GM18505 (cell line): ENCODE data around the gene DNAH10.

Experiments
- ATAC-seq: cut with Tn5 transposase; IDR thresholded peaks from one replicate; pipeline ENCODE4 v1.9.1; 2021; ENCODE audit not compliant: unreplicated experiment
- POLR2A ChIP-seq: IDR thresholded peaks from 4 replicates; pipeline ENCODE4 v1.6.1; 2011; ENCODE audit warnings: borderline replicate concordance; ENCODE audit not compliant: insufficient read depth, insufficient read length; ENCODE audit errors: extremely low read depth

The DNAH10 gene

GRCh38 chr12:123877968-123878367, 115.9 kb downstream of the DNAH10 start:
- TF ChIP-seq POLR2A = no peak
- ATAC-seq = no peak

DNA sequence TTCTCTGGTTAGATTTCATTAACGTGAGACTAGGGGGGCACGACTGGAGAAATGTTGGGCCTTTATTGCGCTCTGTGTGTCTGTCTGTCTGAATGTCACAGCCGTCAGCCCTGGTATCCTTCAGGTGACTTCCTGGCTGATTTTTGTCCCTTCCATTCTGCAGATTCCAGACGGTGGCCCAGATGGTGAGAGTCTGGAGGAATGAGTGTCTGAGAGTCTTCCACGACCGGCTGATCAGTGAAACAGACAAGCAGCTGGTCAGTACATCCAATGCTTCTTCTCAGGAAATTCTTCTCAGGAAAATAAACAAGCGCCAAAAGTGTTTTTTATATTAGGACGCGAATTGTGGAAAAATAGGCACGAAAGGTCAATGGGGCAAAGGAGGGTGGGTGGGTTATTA, 117.0 kb downstream of the DNAH10 start:
- no peak for ATAC-seq
- TF ChIP-seq POLR2A = no peak

DNA sequence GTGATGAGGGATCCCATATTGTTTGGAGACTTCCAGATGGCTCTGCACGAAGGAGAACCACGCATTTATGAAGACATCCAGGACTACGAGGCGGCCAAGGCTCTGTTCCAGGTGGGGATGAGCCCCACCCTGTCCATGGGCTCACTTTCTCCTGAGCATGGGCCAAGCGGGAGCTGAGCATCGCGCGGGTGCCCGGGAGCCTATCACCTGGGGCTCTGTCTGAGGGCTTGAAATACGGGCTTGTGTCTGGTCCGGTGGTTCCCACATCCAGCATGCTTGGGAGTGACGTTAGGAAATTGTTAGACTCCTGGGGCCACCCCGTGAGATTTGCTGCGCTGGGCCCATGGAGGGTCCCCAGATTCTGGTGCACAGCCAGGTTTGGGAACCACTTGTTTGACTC, 117.6 kb downstream of the DNAH10 start:
- ATAC-seq = no peak

DNA sequence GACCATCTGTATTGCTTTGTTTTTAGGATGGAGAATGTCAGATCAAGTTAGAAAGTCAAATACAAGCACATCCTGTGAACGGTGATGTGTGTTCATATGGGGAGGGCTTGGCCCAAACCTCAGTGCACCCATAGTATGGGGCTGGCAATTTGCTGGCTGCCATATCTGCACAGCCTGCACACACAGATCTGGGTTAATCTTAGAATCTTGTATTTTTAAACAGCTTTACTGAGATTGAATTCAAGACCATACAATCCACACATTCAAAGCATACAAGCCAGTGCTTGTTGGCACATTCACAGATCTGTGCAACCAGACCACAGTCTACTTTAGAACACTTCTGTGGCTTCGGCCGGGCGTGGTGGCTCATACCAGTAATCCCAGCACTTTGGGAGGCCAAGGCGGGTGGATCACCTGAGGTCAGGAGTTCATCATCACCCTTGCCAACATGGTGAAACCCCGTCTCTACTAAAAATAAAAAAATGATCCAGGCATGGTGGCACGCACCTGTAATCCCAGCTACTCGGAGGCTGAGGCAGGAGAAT, 120.1 kb downstream of the DNAH10 start:
- no peak for ATAC-seq
- TF ChIP-seq POLR2A = no peak

More for the DNA sequence above, 117.6 kb downstream of the DNAH10 start:
- no peak for TF ChIP-seq POLR2A

- no peak for ATAC-seq
- TF ChIP-seq POLR2A = no peak
Observed at GRCh38 chr12:123886258-123886657, 124.2 kb downstream of the DNAH10 start.

DNA sequence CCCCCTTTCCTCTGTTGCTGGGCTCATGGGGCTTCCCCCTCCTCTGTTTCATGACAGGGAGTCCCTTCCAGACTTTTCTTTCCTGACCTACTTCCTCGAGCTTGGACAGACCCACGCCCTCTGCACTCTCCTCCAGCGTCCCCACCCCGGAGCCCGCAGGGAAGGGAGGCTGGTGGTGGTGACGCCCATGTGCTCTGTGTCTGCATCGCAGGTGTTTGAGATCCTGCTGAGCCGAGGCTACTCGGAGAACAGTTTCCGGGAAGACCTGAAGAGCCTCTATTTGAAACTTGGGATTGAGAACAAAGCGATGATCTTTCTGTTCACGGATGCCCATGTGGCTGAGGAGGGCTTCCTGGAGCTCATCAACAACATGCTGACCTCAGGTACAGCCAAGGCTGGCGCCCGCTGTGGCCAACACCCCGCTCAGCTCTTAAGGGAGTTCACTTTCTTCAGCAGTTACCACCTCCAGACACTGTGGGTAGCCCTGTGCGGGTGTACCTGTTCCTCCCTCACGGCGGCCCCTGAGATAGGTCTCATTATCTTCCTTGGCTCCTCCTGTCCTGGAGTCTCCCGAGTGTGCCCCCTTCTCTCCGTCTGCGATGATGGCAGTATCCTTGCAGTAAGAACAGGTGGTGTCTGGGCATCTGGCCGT, 125.0 kb downstream of the DNAH10 start:
- no peak for TF ChIP-seq POLR2A
- ATAC-seq = no peak

DNA sequence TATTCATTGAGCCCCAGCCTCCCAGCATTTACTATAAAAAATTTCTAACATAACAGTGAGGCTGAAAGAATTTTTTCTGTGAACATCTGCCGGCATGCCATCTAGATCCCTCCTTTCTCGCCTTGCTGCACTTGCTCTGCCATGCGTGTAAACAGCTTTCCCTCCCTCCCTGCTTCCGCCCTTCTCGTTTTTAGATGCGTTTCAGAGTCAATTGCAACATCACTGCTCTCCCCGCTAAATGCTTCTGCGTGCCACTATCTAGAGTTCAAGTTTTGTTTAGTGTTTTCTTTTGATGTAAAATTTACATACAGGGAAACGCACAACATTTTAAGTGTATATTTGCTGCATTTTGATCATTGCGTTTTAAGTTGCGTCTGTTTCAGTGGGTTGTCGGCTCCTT, 126.9 kb downstream of the DNAH10 start:
- no peak for TF ChIP-seq POLR2A
- ATAC-seq = no peak

- TF ChIP-seq POLR2A = no peak
- no peak for ATAC-seq
Observed at GRCh38 chr12:123889848-123890535, 127.9 kb downstream of the DNAH10 start.

GRCh38 chr12:123890536-123890902, 128.4 kb downstream of the DNAH10 start:
- TF ChIP-seq POLR2A = no peak
- no peak for ATAC-seq

- no peak for TF ChIP-seq POLR2A
Observed at GRCh38 chr12:123891011-123891410, 128.9 kb downstream of the DNAH10 start.

DNA sequence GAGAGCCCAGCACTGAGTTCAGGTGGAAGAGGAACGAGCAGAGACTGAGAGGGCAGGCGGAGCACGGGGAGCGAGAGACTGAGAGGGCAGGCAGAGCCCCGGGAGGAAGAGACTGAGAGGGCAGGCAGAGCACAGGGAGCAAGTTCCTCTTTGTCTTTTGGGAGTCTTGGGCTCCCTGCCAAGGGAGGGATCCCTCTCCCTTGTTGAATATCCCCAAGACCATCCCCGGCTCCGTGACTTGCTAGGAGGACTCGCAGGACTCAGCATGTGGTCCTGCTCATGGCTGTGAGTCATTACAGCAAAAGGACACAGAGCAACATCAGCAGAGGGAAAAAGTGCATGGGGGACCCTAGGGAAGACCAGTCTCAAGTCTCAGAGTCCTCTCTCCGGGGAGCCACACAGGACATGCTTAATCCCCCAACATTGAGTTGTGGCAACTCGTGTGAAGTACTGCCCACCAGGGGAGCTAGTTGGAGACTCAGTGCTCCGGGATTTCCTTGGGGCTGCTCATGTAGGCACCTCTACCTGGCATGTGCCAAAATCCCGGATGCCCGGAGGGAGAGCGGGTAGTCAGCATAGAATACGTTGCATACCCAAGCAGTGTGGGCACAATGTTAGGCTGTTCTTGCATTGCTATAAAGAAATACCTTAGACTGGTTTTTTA, 129.5 kb downstream of the DNAH10 start:
- ATAC-seq = no peak

More at GRCh38 chr12:123891011-123891410, 128.9 kb downstream of the DNAH10 start:
- ATAC-seq = no peak

GRCh38 chr12:123892180-123892559, 130.1 kb downstream of the DNAH10 start:
- no peak for ATAC-seq
- no peak for TF ChIP-seq POLR2A

More for the DNA sequence above, 129.5 kb downstream of the DNAH10 start:
- no peak for TF ChIP-seq POLR2A

GRCh38 chr12:123892853-123893252, 130.8 kb downstream of the DNAH10 start:
- no peak for TF ChIP-seq POLR2A
- ATAC-seq = no peak
